ENCODE measurements around the gene PTH1R.
A peak's percentile ranks its signal among the peaks of the same experiment; 100 is the strongest.

The PTH1R gene

DNA sequence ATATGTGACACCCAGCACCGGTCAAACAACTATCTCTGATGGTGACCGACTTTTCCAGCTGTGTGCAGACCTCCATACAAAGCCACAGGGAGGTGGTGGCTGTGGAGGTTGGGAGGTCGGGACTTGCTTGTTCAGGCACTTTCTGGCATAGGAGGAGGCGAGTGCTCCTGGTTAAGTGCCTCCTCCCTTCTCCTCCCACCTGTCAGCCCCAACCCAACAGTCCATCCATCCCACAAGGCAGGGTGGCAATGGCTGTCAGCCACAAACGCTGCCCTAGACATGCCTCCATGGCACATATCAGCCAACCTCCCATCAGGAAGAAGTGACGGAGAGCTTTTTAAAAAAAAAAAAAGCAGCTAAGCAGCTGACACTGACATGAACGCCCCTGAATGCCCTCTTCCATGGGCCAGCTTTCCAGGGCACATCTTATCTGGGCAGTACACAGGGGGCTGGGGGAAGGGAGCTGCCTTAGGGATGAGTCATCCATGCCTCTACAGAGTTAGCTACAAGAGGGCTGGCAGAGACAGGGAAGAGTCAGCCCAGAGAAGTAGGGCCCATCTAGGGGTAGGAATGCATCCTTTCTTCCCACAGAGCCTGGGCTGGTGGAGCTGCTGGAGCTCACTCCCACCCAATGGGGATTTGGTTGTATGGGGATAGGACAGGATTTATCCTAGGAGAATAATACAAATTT, 57.8 kb downstream of the PTH1R start:
- in situ Hi-C loops (cut with HindIII; ENCODE audit: low sequenced_read_pairs) = no loop called here
- peak; percentile 96 for TF ChIP-seq CTCF (IDR thresholded peaks at IDR 0.05; ENCODE audit: low read depth, low read length, missing control alignments)
- H3K4me3 ChIP-seq (ENCODE audit: low read depth, low read length) = no peak overlapping the region
- DNase-seq (ENCODE audit: low read depth) = peak; percentile 88

GRCh38 chr3:46935989-46936558, 58.6 kb downstream of the PTH1R start:
- no peak for TF ChIP-seq CTCF (IDR thresholded peaks at IDR 0.05; ENCODE audit: low read depth, low read length, missing control alignments)
- in situ Hi-C loops (cut with HindIII; ENCODE audit: low sequenced_read_pairs) = no loop called here
- no peak overlapping the region for H3K4me3 ChIP-seq (ENCODE audit: low read depth, low read length)
- DNase-seq (ENCODE audit: low read depth) = no peak

DNA sequence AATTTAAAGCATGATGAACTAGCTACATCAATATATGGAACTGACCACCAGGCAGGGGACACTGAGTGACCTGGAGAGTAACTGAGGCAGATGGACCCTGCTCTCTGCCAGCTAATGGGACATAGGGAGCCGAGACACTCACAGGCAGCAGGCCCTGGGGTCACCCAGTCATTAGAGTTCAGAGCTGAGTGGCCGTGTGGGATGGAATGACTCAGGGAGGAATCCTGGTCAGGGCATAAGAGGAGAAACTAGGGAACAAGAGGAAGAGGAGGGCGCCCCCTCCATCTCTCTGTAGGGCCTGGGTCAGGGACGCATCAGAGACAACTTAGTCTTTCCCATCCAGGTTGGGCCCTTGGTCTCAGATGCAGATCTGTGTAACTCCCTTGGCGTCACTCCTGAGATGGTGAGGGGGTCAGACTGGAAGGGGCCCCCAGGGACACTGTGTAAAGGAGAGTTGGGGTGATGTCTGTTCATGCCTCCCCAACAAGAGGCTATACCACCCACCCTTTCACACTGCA, 59.3 kb downstream of the PTH1R start:
- no peak for DNase-seq (ENCODE audit: low read depth)
- in situ Hi-C loops (cut with HindIII; ENCODE audit: low sequenced_read_pairs) = no loop called here
- no peak overlapping the region for H3K4me3 ChIP-seq (ENCODE audit: low read depth, low read length)
- TF ChIP-seq CTCF (IDR thresholded peaks at IDR 0.05; ENCODE audit: low read depth, low read length, missing control alignments) = no peak

GRCh38 chr3:46938118-46938517, 60.6 kb downstream of the PTH1R start:
- no peak for DNase-seq (ENCODE audit: low read depth)
- TF ChIP-seq CTCF (IDR thresholded peaks at IDR 0.05; ENCODE audit: low read depth, low read length, missing control alignments) = no peak
- in situ Hi-C loops (cut with HindIII; ENCODE audit: low sequenced_read_pairs) = no loop called here
- no peak overlapping the region for H3K4me3 ChIP-seq (ENCODE audit: low read depth, low read length)

- no peak for TF ChIP-seq CTCF (IDR thresholded peaks at IDR 0.05; ENCODE audit: low read depth, low read length, missing control alignments)
- in situ Hi-C loops (cut with HindIII; ENCODE audit: low sequenced_read_pairs) = no loop called here
- DNase-seq (ENCODE audit: low read depth) = no peak
- no peak overlapping the region for H3K4me3 ChIP-seq (ENCODE audit: low read depth, low read length)
These were observed 62.3 kb downstream of the PTH1R start for GRCh38 chr3:46939578-46940445.

DNA sequence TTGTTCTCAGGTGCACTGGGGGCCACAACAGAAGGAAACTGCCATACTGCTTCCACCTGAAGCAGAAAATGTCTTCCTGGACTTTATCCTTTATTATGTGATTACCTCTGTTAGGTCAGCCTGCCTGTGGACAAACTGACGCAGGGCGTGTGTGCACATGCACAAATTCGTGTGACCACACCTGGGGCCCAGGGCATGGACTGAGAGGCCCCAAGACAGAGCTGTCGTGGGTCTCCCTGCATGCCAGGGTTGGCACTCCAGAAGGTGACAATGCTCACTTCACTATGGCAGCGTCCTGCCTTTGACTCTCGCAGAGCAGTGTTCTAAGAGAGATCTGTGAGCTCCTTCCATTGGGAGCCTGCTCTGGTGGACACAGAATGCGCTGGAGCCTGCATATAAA, 64.6 kb downstream of the PTH1R start:
- no peak overlapping the region for H3K4me3 ChIP-seq (ENCODE audit: low read depth, low read length)
- in situ Hi-C loops (cut with HindIII; ENCODE audit: low sequenced_read_pairs) = no loop called here
- no peak for DNase-seq (ENCODE audit: low read depth)
- no peak for TF ChIP-seq CTCF (IDR thresholded peaks at IDR 0.05; ENCODE audit: low read depth, low read length, missing control alignments)
